ENCODE measurements around the gene MBD3L3. TPM values are rescaled to one million over a fixed set of nuclear protein-coding genes. Genes with fewer than 3 reads are reported as not detected.
A peak's percentile ranks its signal among the peaks of the same experiment; 100 is the strongest.

MBD3L3 gene
- total RNA-seq, 1 donor from 2014 or later: not detected

DNA sequence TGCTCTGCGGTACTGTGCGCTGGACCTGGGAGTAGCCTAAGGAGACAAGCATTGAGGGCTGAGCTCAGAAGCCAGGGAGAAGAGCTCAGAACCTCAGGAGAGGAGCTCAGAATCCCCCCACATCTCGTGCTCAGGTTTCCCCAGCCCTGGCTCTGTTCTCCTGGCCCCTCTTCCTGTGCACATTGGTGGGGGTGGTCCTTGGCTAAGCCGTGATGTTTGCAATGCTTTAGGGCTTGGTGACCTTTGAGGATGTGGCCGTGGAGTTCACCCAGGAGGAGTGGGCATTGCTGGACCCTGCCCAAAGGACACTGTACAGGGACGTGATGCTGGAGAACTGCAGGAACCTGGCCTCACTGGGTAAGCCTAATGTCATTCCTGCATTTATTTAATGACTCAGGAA, 17.7 kb upstream of the MBD3L3 start:
- H3K27ac Mint-ChIP-seq (ENCODE audit: unreplicated experiment): no peak overlapping the region
- H3K4me3 Mint-ChIP-seq (ENCODE audit: unreplicated experiment): no peak overlapping the region
- peaks cover 37% of the 10 kb centered on the region for H3K9me3 Mint-ChIP-seq (ENCODE audit: low read depth)
- peaks cover 3% of the 10 kb centered on the region for H3K4me1 Mint-ChIP-seq (ENCODE audit: low read depth)
- TF ChIP-seq, protein P1, sequence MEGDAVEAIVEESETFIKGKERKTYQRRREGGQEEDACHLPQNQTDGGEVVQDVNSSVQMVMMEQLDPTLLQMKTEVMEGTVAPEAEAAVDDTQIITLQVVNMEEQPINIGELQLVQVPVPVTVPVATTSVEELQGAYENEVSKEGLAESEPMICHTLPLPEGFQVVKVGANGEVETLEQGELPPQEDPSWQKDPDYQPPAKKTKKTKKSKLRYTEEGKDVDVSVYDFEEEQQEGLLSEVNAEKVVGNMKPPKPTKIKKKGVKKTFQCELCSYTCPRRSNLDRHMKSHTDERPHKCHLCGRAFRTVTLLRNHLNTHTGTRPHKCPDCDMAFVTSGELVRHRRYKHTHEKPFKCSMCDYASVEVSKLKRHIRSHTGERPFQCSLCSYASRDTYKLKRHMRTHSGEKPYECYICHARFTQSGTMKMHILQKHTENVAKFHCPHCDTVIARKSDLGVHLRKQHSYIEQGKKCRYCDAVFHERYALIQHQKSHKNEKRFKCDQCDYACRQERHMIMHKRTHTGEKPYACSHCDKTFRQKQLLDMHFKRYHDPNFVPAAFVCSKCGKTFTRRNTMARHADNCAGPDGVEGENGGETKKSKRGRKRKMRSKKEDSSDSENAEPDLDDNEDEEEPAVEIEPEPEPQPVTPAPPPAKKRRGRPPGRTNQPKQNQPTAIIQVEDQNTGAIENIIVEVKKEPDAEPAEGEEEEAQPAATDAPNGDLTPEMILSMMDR (IDR thresholded peaks at IDR 0.05): no peak
- H3K36me3 Mint-ChIP-seq (ENCODE audit: low read depth): peaks cover 76% of the 10 kb centered on the region
- no peaks in the 10 kb centered on the region for H3K27me3 Mint-ChIP-seq (ENCODE audit: low read depth)
- no peak for DNase-seq (ENCODE audit: low spot score)

DNA sequence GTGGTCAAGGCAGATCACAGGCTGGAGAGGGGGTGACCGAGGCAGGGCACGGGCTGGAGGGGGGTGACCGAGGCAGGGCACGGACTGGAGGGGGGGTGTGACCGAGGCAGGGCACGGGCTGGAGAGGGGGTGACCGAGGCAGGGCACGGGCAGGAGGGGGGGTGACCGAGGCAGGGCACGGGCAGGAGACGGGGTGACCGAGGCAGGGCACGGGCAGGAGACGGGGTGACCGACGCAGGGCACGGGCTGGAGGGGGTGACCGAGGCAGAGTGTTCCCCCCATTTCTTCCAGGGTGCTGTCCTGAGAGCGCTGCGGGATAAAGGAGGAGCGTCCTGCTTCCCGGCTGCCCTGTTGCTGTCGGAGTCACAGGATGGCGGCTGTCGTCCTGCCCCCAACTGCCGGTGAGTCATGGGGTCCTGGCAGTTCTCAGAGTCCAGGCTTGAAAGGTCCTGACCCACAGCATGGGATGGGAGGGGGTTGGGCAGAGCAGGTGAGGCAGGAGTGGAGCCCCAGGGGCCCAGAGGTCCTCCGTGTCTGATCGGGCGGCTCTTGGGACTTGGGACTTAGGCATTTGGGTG, 16.3 kb upstream of the MBD3L3 start:
- no peak for DNase-seq (ENCODE audit: low spot score)
- H3K4me3 Mint-ChIP-seq (ENCODE audit: unreplicated experiment): no peak overlapping the region
- H3K27ac Mint-ChIP-seq (ENCODE audit: unreplicated experiment): no peak overlapping the region
- peaks cover 29% of the 10 kb centered on the region for H3K9me3 Mint-ChIP-seq (ENCODE audit: low read depth)
- H3K27me3 Mint-ChIP-seq (ENCODE audit: low read depth): no peaks in the 10 kb centered on the region
- H3K4me1 Mint-ChIP-seq (ENCODE audit: low read depth): peaks cover 7% of the 10 kb centered on the region
- TF ChIP-seq, protein P1 (IDR thresholded peaks at IDR 0.05): no peak
- H3K36me3 Mint-ChIP-seq (ENCODE audit: low read depth): peaks cover 65% of the 10 kb centered on the region

DNA sequence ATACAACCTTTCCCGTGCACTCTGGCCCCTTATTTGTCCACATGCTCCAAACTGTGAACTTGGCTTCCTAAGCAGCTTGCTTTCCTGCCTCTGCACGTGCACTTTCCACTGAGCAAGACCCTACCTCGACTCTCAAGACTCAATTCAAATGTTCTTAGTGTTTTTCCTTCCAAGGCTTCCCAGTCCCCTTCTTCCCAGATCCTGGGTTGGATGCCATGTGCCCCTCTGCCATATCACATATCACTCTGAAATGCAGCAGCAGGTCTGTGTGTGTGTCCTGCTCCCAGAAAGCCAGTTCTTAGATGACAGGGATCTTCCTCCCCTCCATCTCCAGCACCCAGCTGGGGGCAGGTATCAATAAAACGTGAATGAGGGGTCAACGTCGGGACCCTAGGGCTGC, 14.1 kb upstream of the MBD3L3 start:
- no peak overlapping the region for H3K4me3 Mint-ChIP-seq (ENCODE audit: unreplicated experiment)
- no peak overlapping the region for H3K27ac Mint-ChIP-seq (ENCODE audit: unreplicated experiment)
- H3K36me3 Mint-ChIP-seq (ENCODE audit: low read depth): peaks cover 44% of the 10 kb centered on the region
- H3K9me3 Mint-ChIP-seq (ENCODE audit: low read depth): peaks cover 12% of the 10 kb centered on the region
- H3K4me1 Mint-ChIP-seq (ENCODE audit: low read depth): peaks cover 22% of the 10 kb centered on the region
- H3K27me3 Mint-ChIP-seq (ENCODE audit: low read depth): no peaks in the 10 kb centered on the region
- TF ChIP-seq, protein P1 (IDR thresholded peaks at IDR 0.05): no peak
- no peak for DNase-seq (ENCODE audit: low spot score)

DNA sequence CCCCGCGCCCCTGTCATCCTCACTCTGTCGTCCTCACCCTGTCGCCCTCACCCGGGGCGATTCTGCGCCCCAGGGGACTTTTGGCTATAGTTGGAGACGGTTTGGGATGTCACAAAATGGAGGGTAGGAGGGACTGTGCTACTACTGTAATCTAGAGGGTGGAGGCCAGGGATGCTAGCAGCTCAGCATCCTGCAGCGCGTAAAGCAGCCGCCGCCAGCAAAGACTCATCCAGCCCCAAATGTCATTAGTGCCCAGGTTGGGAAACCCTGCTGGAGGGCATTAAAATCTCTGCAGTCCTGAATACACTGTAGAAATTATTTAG, 11.4 kb upstream of the MBD3L3 start:
- no peaks in the 10 kb centered on the region for H3K9me3 Mint-ChIP-seq (ENCODE audit: low read depth)
- H3K36me3 Mint-ChIP-seq (ENCODE audit: low read depth): peaks cover 21% of the 10 kb centered on the region
- TF ChIP-seq, protein P1 (IDR thresholded peaks at IDR 0.05): no peak
- peak overlapping the region; percentile 92 for H3K27ac Mint-ChIP-seq (ENCODE audit: unreplicated experiment)
- peaks cover 24% of the 10 kb centered on the region for H3K4me1 Mint-ChIP-seq (ENCODE audit: low read depth)
- H3K4me3 Mint-ChIP-seq (ENCODE audit: unreplicated experiment): peak overlapping the region; percentile 94
- DNase-seq (ENCODE audit: low spot score): no peak
- no peaks in the 10 kb centered on the region for H3K27me3 Mint-ChIP-seq (ENCODE audit: low read depth)

DNA sequence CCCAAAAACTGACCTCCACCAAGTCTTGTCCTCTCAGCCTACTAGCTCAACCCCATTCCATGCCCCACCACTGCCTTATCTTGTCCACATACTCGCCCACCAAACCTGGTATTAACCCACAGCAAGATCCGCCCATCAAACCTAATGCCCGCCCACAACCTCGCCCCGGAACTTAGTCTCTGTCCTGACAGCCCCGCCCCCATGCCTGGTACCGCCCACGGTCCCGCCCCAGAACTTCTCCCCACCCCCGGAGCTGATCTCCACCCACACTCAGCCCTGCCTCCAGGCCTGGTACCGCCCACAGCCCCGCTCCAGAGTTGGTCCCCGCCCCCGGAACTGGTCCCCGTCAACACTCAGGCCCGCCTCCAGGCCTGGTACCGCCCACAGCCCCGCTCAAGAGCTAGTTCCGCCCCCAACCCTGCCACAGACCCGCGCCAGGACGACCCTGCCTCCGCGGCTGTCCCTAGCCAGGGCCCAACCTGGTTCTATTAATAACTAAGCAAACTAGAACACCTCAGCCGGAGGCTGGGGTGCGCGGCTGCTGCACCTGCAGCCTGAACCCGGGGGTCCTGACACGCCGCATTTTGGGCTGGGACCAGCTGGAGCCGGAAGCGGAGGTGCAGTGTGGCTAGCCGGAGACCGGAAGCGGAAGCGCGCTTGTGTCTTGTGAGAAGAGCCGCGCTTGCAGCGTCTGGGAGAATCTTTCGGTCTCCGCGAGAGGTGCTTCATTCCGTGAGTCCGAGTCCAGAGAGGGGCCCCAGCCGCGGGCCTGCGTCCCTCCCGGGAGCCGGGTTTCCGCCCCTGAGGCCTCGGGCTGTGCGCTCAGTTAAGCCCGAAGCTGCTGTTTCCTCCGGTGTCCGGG, 10.8 kb upstream of the MBD3L3 start, which contains the start of gene ZNF557:
ZNF557 (plus strand) TSS at position 662 of the 862 bp plus-strand sequence. CDS start 5,372 bp downstream, outside the sequence.
- no peaks in the 10 kb centered on the region for H3K27me3 Mint-ChIP-seq (ENCODE audit: low read depth)
- H3K9me3 Mint-ChIP-seq (ENCODE audit: low read depth): no peaks in the 10 kb centered on the region
- TF ChIP-seq, protein P1 (IDR thresholded peaks at IDR 0.05): no peak
- peaks cover 24% of the 10 kb centered on the region for H3K4me1 Mint-ChIP-seq (ENCODE audit: low read depth)
- H3K27ac Mint-ChIP-seq (ENCODE audit: unreplicated experiment): peak within 1 kb of the TSS; percentile 92
- H3K4me3 Mint-ChIP-seq (ENCODE audit: unreplicated experiment): peak within 1 kb of the TSS; percentile 94
- peaks cover 18% of the 10 kb centered on the region for H3K36me3 Mint-ChIP-seq (ENCODE audit: low read depth)
- peak; percentile 99 for DNase-seq (ENCODE audit: low spot score)
